Stimulated activated CD8-positive, alpha-beta memory T cell treated with anti-CD3 and anti-CD28 coated beads, Interleukin-7, amount 100 ng/mL, for 48 hours (primary cell): ENCODE results near the gene BRPF1.

Experiments used
- DNase-seq, 2 donors: peaks; one replicate each; pipeline ENCODE4 v3.0.0-alpha.2; 2020; ENCODE audit warnings: low read depth in 1 of 2; ENCODE audit errors: extremely low read depth in 1 of 2

Gene BRPF1

GRCh38 chr3:9729419-9729818, 2.1 kb upstream of the BRPF1 start:
- DNase-seq = no peak

- DNase-seq = no peak
These were observed 804 bp upstream of the BRPF1 start for GRCh38 chr3:9730657-9731205.

- peak in 1 of 2 donors; percentile 36 for DNase-seq
These were observed 675 bp downstream of the BRPF1 start for GRCh38 chr3:9732080-9732739.

GRCh38 chr3:9732740-9733115, 1.2 kb downstream of the BRPF1 start:
- DNase-seq = no peak

GRCh38 chr3:9736831-9737230, 5.3 kb downstream of the BRPF1 start:
- no peak for DNase-seq

GRCh38 chr3:9739181-9739580, 7.6 kb downstream of the BRPF1 start:
- DNase-seq = no peak

GRCh38 chr3:9742560-9742959, 11.0 kb downstream of the BRPF1 start:
- no peak for DNase-seq

- no peak for DNase-seq
These were observed 12.0 kb downstream of the BRPF1 start for GRCh38 chr3:9743548-9743947.

GRCh38 chr3:9744162-9744561, 12.6 kb downstream of the BRPF1 start:
- DNase-seq = no peak

- DNase-seq = no peak
These were observed 14.0 kb downstream of the BRPF1 start for GRCh38 chr3:9745521-9745920.

- peak in 1 of 2 donors; percentile 54 for DNase-seq
These were observed 14.8 kb downstream of the BRPF1 start for GRCh38 chr3:9746330-9746729.

GRCh38 chr3:9747267-9747666, 15.7 kb downstream of the BRPF1 start:
- no peak for DNase-seq

GRCh38 chr3:9748031-9748430, 16.5 kb downstream of the BRPF1 start:
- no peak for DNase-seq

GRCh38 chr3:9749296-9749644, 17.7 kb downstream of the BRPF1 start:
- no peak for DNase-seq

GRCh38 chr3:9749645-9750555, 18.4 kb downstream of the BRPF1 start, which contains the start of gene OGG1:
TSS of gene OGG1 (plus strand) at chr3:9749952. CDS start at chr3:9750287, 335 bp downstream.
- peak; percentile 96 to 99 for DNase-seq

- no peak for DNase-seq
These were observed 19.2 kb downstream of the BRPF1 start for GRCh38 chr3:9750556-9751411.

GRCh38 chr3:9754678-9755077, 23.1 kb downstream of the BRPF1 start:
- no peak for DNase-seq

GRCh38 chr3:9757427-9757826, 25.9 kb downstream of the BRPF1 start:
- no peak for DNase-seq

- no peak for DNase-seq
These were observed 29.4 kb downstream of the BRPF1 start for GRCh38 chr3:9760779-9761505.

GRCh38 chr3:9761919-9762318, 30.4 kb downstream of the BRPF1 start:
- DNase-seq = no peak
